Vagina (tissue), 2 donors: ENCODE measurements around the gene PKD2L2.

Experiments
- CTCF ChIP-seq, 3 experiments: fragments of 450-650 bp in 2 of 3; fragments of 200-600 bp in 1 of 3; sonication (generic) in 1 of 3; IDR thresholded peaks; one replicate each; pipeline ENCODE4 v1.5.1; 2017 to 2019; ENCODE audit warnings: antibody characterized with exemption in 3 of 3, mild to moderate bottlenecking in 2 of 3, moderate library complexity in 2 of 3
- POLR2A ChIP-seq, 2 donors: fragments of 450-650 bp; IDR thresholded peaks; one replicate each; pipeline ENCODE4 v1.6.1; 2017; ENCODE audit warnings: antibody characterized with exemption in 2 of 2, mild to moderate bottlenecking in 2 of 2, moderate library complexity in 2 of 2
- POLR2AphosphoS5 ChIP-seq, 2 donors: sonication (generic); formaldehyde crosslinking; IDR thresholded peaks; one replicate each; pipeline ENCODE4 v1.9.0; 2017; ENCODE audit warnings: antibody characterized with exemption in 2 of 2, mild to moderate bottlenecking in 2 of 2, low read depth in 1 of 2; ENCODE audit not compliant: insufficient read depth in 1 of 2

DNA sequence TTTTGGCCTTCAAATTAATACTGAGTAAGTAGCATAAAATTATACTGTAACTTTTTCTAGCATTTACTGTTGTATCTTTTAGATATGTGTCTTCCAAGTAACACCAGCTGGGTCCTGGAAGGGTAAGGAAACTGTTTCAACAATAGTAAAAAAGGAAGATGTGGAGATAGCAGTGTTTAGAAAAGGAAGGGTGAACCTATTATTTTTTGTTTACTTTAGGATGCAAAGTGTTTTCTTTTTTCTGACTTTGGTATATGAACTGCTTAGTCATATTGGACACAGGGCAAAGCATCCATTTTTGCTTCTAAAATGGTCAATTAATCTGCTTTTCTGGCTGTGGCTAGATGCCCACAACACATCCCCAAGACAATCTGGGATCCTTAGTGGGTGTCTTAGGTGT, 5.3 kb downstream of the PKD2L2 start:
- TF ChIP-seq CTCF (IDR thresholded peaks at IDR 0.05) (no peak), POLR2AphosphoS5 (IDR thresholded peaks at IDR 0.05; ENCODE audit: insufficient read depth in 1 of 2, low read depth in 1 of 2) (no peak), POLR2A (IDR thresholded peaks at IDR 0.05) (no peak)
